Stimulated activated naive CD8-positive, alpha-beta T cell treated with anti-CD3 and anti-CD28 coated beads, Interleukin-15, Interleukin-2, amounts not matched to agents 100 ng/mL and 50 ng/mL, for 24 hours (primary cell): ENCODE data around the gene DDX49.
"Not testable (repeated sequence)": the region's sequence is repeated elsewhere in the genome, so short reads cannot be mapped to it uniquely, and the experiment has no call there.

Experiments
- H3K27ac Mint-ChIP-seq: one replicate; pipeline ENCODE4 v1.8.0; 2021; ENCODE audit warnings: mild to moderate bottlenecking, mixed read lengths
- H3K27me3 Mint-ChIP-seq: one replicate; pipeline ENCODE4 v1.8.0; 2021; ENCODE audit warnings: mixed read lengths
- H3K36me3 Mint-ChIP-seq: one replicate; pipeline ENCODE4 v1.8.0; 2021; ENCODE audit warnings: low read depth, mixed read lengths
- H3K4me1 Mint-ChIP-seq: one replicate; pipeline ENCODE4 v1.8.0; 2021; ENCODE audit warnings: low read depth, mixed read lengths
- H3K4me3 Mint-ChIP-seq: one replicate; pipeline ENCODE4 v1.8.0; 2021; ENCODE audit warnings: mild to moderate bottlenecking, mixed read lengths
- H3K9me3 Mint-ChIP-seq: one replicate; pipeline ENCODE4 v1.8.0; 2021; ENCODE audit warnings: mixed read lengths

The DDX49 gene

DNA sequence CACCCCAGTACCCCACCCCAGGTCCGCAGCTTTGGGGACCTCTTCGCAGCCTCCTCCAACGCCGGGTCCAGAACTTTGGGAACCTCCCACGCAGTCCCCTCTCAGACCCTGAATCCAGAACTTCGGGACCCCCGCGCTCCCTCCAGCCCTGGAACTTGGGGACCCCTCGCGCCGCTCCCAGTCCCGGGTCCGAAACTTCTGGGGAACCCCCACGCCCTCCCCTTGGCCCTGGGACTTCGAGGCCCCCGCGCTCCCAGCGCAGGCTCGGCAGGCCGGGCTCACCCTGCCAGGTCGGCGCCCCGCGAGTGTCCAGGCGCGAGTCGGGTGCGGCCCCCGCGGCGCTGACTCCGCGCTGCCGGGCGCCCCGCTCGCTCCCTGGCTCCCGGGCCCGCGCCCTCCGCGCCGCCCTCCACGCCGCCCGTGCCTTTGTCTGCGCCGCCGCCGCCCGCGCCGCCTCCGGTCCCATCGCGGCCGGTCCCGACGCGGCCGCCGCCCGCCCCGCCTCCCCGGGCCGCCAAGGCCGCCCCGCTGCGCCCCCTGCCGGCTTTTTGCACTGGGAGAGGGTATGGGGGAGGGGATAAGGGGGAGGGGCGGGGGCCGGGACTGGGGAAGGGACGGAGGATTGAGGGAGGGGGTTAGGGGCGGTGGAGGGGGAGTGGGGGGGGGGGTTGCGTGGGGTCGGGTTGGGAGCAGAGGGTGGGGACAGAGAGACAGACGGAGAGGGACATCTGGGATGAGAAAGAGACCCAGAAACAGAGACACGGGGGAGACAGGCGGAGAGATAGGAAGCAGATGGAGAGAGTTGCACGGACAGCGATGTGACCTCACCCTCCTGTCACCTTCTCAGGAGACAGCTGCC lies 21.5 kb downstream of the DDX49 start, which contains the start of gene HOMER3:
Gene HOMER3, minus strand, starts transcription at position 449 of the 859 bp plus-strand sequence. CDS start 2,235 bp downstream, outside the sequence.
- no peaks in the 10 kb centered on the region for H3K9me3 Mint-ChIP-seq
- peaks cover 30% of the 10 kb centered on the region for H3K27me3 Mint-ChIP-seq
- no peak within 1 kb of the TSS for H3K27ac Mint-ChIP-seq

DNA sequence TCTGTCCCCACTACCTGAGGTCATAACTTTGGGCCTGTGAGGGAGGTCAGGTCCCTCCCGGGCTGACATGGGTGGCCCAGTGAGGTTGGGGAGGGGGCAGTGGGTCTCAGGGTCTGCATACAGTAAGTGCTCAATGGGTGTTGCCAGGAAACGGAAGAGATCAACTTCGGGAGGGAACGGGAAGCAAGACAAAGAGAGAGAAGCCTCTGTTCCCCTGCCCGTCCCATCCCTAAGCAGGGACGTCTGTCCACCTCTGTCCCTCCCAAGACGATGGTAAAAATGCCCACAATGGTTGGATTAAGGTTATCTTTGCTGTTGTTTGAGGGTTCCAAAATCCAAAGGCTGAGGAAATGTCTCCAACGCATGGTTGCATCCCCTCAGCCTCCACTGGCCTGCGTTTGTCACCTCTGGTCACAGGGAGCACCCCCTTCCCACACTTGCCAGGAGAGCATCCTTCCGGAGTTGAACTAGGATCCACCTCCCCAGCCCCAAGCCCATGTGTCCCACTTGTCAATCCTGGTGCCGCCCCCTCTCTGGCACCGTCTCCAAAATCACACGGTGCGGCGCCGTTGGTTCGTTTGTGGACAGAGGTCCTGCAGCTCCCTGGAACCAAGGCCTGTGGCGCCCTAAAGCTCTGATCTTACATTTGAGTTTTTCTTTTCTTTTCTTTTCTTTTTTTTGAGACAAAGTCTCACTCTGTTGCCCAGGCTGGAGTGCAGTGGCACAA lies 22.3 kb downstream of the DDX49 start:
- peaks cover 14% of the 10 kb centered on the region for H3K4me1 Mint-ChIP-seq
- H3K36me3 Mint-ChIP-seq, result no peaks in the 10 kb centered on the region
- no peaks in the 10 kb centered on the region for H3K9me3 Mint-ChIP-seq
- H3K27ac Mint-ChIP-seq, result no peak overlapping the region
- peaks cover 33% of the 10 kb centered on the region for H3K27me3 Mint-ChIP-seq
- H3K4me3 Mint-ChIP-seq, result peak overlapping the region; percentile 26

More for the DNA sequence above, 21.5 kb downstream of the DDX49 start, which contains the start of gene HOMER3:
- no peaks in the 10 kb centered on the region for H3K36me3 Mint-ChIP-seq
- H3K4me3 Mint-ChIP-seq, result peak within 1 kb of the TSS; percentile 70
- peaks cover 14% of the 10 kb centered on the region for H3K4me1 Mint-ChIP-seq

DNA sequence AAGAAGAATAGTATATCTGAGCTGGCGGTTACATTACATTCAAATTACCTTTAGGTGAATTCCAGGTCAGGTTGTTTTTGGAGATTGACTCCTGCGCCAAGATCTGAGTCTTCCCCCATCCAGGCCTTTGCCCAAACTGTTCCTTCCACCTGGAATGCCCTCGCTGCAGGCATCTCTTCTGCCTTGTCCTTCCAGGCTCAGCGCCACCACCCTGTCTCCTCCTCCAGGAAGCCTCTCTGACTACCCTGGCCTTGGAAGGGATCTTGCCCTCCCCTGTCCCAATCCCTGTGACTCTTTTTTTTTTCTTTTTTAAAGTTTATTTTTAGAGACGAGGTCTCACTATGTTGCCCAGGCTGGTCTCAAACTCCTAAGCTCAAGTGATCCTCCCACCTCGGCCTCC lies 23.2 kb downstream of the DDX49 start:
- peaks cover 33% of the 10 kb centered on the region for H3K27me3 Mint-ChIP-seq
- no peak overlapping the region for H3K4me3 Mint-ChIP-seq
- peaks cover 14% of the 10 kb centered on the region for H3K4me1 Mint-ChIP-seq
- no peaks in the 10 kb centered on the region for H3K9me3 Mint-ChIP-seq
- no peaks in the 10 kb centered on the region for H3K36me3 Mint-ChIP-seq
- no peak overlapping the region for H3K27ac Mint-ChIP-seq

DNA sequence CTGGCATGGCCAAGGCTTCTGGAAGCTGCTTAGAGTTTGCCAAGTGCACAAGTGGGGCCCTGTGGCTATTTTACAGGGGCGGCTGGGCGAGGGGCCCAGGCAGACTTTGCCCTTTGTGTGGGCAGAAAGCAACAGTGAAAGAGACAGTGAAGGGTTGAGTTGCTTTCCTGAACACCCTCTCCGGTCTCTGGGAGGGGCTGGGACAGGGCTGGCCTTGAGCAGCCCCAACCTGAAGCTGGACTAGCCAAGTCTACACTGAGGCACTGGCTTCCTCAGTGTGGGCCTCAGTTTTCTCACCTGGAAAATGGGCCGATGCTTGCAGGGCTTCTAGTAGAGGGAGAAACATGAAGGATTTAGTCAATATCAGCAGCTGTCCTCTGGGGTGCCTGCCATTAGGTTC lies 23.9 kb downstream of the DDX49 start:
- Mint-ChIP-seq H3K36me3 (no peaks in the 10 kb centered on the region), H3K27me3 (peaks cover 33% of the 10 kb centered on the region), H3K27ac (no peak overlapping the region), H3K4me1 (peaks cover 14% of the 10 kb centered on the region), H3K9me3 (no peaks in the 10 kb centered on the region), H3K4me3 (no peak overlapping the region)

DNA sequence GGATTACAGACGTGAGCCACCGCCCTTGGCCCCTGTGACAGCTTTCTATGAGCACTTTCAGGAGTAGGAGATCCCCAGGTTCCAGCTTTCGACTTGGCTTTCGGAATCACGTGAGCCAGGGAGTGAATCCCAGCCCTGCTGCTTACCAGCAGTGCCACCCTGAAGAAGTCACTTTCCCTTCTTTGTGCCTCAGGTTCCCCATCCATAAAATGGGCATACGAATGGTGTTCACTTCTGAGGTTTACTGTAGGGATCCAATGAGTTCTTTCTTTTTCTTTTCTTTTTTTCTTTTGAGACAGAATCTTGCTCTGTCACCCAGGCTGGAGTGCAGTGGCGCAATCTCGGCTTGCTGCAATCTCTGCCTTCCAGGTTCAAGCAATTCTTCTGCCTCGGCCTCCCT lies 25.8 kb downstream of the DDX49 start:
- H3K27me3 Mint-ChIP-seq, result peaks cover 21% of the 10 kb centered on the region
- no peak overlapping the region for H3K27ac Mint-ChIP-seq
- peaks cover 8% of the 10 kb centered on the region for H3K4me1 Mint-ChIP-seq
- H3K36me3 Mint-ChIP-seq, result no peaks in the 10 kb centered on the region
- H3K9me3 Mint-ChIP-seq, result no peaks in the 10 kb centered on the region
- H3K4me3 Mint-ChIP-seq, result no peak overlapping the region

DNA sequence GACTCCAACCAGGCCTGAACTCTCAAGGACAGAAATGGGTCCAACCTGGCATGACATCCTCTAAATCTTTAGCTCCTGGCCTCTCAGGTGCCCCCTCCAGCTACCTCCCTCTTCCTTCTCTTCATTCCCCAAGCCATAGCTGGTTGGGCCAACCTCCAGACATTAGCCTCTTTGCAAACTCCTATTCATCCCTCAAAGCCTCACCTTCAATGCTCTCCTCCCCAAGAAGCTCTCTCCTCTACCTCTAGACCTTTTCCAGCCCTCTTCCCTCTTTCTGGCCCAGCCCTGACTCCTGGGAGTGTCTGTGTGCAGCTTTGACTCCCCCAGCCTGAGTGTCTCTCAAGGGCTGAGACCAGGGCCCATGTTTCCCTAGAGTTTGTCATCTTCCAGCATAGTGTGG lies 26.8 kb downstream of the DDX49 start:
- H3K9me3 Mint-ChIP-seq, result no peaks in the 10 kb centered on the region
- no peak overlapping the region for H3K4me3 Mint-ChIP-seq
- no peak overlapping the region for H3K27ac Mint-ChIP-seq
- peaks cover 5% of the 10 kb centered on the region for H3K4me1 Mint-ChIP-seq
- H3K36me3 Mint-ChIP-seq, result no peaks in the 10 kb centered on the region
- H3K27me3 Mint-ChIP-seq, result peaks cover 18% of the 10 kb centered on the region

DNA sequence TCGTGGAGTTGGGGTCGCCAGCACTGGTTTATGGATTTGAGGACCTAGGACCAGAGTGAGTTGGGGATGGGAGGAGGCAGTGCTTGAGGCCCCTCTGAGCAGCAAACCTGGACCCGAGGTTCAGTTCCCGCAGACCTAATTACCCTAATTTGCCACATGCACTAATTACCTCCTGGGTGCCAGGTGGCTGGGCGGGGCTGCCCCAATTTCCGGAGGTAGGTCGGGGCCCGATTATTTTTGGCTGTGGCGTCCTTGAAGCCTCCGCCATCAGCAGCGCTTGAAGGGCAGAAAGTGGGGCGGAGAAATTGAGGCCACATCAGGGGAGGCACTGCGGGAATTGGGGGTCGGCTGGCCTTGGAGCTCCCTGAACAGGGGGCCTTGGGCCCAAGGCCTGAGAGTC lies 27.4 kb downstream of the DDX49 start:
- Mint-ChIP-seq H3K9me3 (no peaks in the 10 kb centered on the region), H3K27ac (no peak overlapping the region), H3K27me3 (peaks cover 16% of the 10 kb centered on the region), H3K4me1 (no peaks in the 10 kb centered on the region), H3K4me3 (no peak overlapping the region), H3K36me3 (no peaks in the 10 kb centered on the region)

DNA sequence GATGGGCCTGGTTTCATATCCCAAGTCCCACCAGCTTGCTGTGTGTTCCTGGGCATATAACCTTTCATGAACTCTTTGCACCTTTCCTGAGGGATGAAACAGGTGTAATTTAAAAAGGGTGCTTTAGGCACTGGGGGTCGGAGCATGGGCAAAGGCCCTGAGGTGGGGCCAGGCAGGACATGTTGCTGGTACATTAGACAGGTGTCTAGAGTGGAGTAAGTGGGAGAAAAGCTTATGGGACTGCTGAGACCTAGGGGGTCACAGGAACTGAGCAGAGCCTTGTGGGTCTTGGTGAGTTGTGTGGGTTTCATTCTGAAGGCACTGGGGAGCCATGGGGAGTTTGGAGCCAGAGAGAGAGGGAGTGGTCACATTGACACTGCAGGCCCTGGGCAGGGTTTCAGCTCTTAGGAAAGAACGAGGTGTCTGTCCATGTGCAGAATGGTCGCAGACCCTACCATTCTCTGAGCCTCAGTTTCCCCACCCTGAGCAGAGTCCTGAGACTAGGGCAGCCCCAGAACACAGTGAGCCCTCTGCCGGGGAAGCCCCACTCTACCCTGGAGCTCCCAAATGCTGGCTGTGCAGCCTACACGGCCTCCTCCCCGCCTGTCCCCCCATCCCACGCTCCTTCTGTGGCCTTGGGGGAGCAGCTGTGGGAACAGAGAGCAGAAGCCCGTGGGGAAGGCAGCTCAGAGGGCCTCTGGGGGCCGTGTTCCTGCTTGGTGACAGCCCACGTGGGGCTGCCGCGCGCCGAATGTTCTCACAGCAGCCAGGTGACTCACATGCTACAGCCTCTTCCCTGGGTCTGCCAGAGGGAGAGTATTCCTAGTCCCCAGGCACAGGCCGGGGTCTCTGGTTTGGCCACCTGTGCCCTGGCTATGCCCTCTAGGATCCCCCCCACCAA lies 28.8 kb downstream of the DDX49 start:
- peaks cover 7% of the 10 kb centered on the region for H3K27me3 Mint-ChIP-seq
- H3K4me3 Mint-ChIP-seq, result no peak overlapping the region
- H3K27ac Mint-ChIP-seq, result no peak overlapping the region
- H3K9me3 Mint-ChIP-seq, result no peaks in the 10 kb centered on the region
- H3K4me1 Mint-ChIP-seq, result no peaks in the 10 kb centered on the region
- H3K36me3 Mint-ChIP-seq, result no peaks in the 10 kb centered on the region

DNA sequence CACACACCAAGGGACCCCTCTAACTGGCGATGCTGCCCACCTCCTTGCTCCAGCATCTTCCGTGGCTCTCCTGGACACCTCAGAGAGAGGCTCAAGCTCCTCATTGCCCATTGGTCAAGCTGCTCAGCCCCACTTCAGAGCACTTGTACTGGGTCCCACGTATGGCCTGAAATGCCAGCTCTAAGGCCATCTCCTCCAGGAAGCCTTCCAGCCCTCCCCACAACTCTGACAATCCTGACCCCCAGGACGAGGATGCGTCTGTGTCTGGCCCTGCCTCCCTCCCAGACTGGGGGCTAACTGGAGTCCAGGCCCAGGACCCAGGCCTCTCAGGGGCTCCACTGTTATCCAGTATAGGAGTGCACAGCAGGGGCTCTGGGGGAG lies 29.5 kb downstream of the DDX49 start:
- Mint-ChIP-seq H3K4me3 (no peak overlapping the region), H3K9me3 (no peaks in the 10 kb centered on the region), H3K27me3 (peaks cover 7% of the 10 kb centered on the region), H3K27ac (no peak overlapping the region), H3K4me1 (no peaks in the 10 kb centered on the region), H3K36me3 (no peaks in the 10 kb centered on the region)

DNA sequence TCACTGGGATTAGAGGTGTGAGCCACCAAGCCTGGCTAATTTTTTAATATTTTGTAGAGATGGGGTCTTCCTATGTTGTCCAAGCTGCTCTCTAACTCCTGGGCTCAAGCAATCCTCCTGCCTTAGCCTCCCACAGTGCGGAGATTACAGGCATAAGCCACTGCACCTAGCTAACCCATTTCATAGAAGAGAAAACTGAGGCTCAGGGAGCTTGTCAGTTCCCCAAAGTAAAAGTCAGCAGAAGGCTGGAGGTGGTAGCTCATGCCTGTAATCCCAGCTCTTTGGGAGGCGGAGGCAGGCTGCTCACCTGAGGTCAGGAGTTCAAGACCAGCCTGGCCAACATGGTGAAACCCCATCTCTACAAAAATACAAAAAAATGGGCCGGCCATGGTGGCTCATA lies 30.3 kb downstream of the DDX49 start:
- peaks cover 1% of the 10 kb centered on the region for H3K9me3 Mint-ChIP-seq
- peaks cover 7% of the 10 kb centered on the region for H3K27me3 Mint-ChIP-seq
- no peak overlapping the region for H3K4me3 Mint-ChIP-seq
- no peaks in the 10 kb centered on the region for H3K4me1 Mint-ChIP-seq
- no peak overlapping the region for H3K27ac Mint-ChIP-seq
- no peaks in the 10 kb centered on the region for H3K36me3 Mint-ChIP-seq

DNA sequence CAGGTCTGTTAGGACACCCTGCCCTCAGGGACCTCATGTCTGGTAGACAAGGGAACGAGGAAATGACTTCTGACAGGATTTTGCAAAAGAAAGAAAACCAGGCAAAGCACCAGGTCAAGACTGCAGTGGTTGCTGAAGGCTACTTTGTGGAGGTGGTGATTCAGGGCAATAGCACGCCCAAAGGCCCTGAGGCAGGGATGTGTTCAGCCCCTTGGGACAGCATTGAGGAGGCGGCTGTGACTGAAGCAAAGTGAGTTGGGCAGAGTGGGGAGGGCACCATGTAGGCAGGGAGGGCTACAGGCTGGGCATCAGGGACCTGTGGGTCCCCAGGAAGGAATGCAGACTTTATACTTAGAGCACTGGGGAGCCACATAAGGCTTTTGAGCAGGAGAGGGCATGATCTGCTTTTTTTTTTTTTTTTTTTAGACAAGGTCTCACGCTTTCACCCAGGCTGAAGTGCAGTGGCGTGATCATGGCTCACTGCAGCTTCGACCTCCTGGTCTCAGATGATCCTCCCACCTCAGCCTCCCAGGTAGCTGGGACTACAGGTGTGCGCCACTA lies 32.3 kb downstream of the DDX49 start:
- H3K27me3 Mint-ChIP-seq, result peaks cover 4% of the 10 kb centered on the region
- H3K9me3 Mint-ChIP-seq, result peaks cover 5% of the 10 kb centered on the region
- no peak overlapping the region for H3K4me3 Mint-ChIP-seq
- H3K27ac Mint-ChIP-seq, result no peak overlapping the region
- no peaks in the 10 kb centered on the region for H3K4me1 Mint-ChIP-seq
- H3K36me3 Mint-ChIP-seq, result no peaks in the 10 kb centered on the region

DNA sequence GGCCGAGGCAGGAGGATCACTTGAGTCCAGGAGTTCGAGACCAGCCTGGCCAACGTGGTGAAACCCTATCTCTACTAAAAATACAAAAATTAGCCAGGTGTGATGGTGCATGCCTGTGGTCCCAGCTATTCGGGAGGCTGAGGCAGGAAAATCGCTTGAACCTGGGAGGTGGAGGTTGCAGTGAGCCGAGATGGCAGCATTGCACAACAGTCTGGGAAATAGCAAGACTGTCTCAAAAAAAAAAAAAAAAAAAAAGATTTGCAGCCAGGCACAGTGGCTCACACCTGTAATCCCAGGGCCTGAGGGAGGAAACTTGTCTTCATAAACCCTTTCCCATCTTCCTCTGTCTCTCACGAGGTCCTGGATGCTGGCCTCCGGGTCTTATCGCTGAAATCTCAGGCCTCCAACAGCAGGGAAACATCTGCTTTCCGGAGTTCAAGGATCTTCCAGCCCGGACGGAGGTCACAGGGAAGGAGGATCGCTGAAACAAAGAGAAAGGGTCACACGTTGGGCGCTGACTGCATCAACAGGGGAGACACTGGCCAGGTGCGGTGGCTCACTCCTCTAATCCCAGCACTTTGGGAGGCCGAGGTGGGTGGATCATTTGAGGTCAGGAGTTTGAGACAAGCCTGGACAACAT lies 33.0 kb downstream of the DDX49 start:
- H3K4me3 Mint-ChIP-seq, H3K36me3 Mint-ChIP-seq, H3K4me1 Mint-ChIP-seq, H3K9me3 Mint-ChIP-seq, H3K27ac Mint-ChIP-seq, H3K27me3 Mint-ChIP-seq: not testable (repeated sequence)

DNA sequence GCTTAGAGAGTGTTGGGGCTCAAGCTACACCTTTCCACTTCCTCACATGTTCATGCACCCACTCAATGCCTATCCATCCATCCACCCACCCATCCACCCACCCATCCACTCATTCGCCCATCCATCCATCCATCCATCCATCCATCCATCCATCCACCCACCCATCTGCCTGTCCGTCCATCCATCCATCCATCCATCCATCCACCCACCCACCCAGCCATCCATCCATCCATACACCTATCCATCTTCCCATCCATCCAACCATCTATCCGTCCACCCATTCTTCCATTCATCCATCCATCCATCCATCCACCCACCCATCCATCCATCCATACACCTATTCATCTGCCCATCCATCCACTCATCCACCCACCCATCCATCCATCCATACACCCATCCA lies 34.6 kb downstream of the DDX49 start:
- peaks cover 5% of the 10 kb centered on the region for H3K9me3 Mint-ChIP-seq
- peaks cover 4% of the 10 kb centered on the region for H3K27me3 Mint-ChIP-seq
- no peak overlapping the region for H3K27ac Mint-ChIP-seq
- H3K36me3 Mint-ChIP-seq, result no peaks in the 10 kb centered on the region
- no peaks in the 10 kb centered on the region for H3K4me1 Mint-ChIP-seq
- no peak overlapping the region for H3K4me3 Mint-ChIP-seq

DNA sequence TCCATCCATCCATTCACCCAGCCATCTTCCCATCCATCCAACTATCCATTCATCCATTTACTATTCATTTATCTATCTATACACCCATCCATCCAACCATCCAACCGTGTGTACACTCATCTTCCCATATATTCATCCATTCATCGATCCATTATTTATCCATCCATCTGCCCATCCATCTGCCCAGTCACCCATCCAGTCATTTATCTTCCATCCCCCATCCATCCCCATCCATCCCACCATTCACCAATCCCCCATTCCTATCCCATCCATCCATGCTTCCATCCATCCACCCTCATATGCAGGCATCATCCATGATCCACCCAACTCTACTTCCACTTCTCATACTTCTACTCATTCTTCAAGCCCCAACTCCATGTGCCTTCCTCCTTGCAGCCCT lies 35.5 kb downstream of the DDX49 start:
- H3K27me3 Mint-ChIP-seq, result peaks cover 4% of the 10 kb centered on the region

More for the DNA sequence above, 35.5 kb downstream of the DDX49 start:
- no peaks in the 10 kb centered on the region for H3K36me3 Mint-ChIP-seq
- H3K4me3 Mint-ChIP-seq, result no peak overlapping the region
- H3K27ac Mint-ChIP-seq, result no peak overlapping the region
- peaks cover 5% of the 10 kb centered on the region for H3K9me3 Mint-ChIP-seq
- H3K4me1 Mint-ChIP-seq, result no peaks in the 10 kb centered on the region
